Tibial nerve (tissue), 4 donors: ENCODE results near the gene UTP15.

ENCODE experiments used
- CTCF ChIP-seq, 5 experiments: fragments of 200-600 bp in 3 of 5; fragments of 450-650 bp in 2 of 5; sonication (generic) in 3 of 5; IDR thresholded peaks; one replicate each; pipeline ENCODE4 v1.5.1; 2016 to 2019; ENCODE audit warnings: antibody characterized with exemption in 5 of 5, mild to moderate bottlenecking in 3 of 5, moderate library complexity in 2 of 5
- EP300 ChIP-seq, 2 donors: sonication (generic); formaldehyde crosslinking; IDR thresholded peaks; one replicate each; pipeline ENCODE4 v1.6.1; 2017; ENCODE audit warnings: antibody characterized with exemption in 2 of 2, mild to moderate bottlenecking in 1 of 2
- POLR2A ChIP-seq, 2 donors: fragments of 450-650 bp; IDR thresholded peaks; one replicate each; pipeline ENCODE4 v1.6.1; 2017; ENCODE audit warnings: antibody characterized with exemption in 2 of 2, mild to moderate bottlenecking in 2 of 2, moderate library complexity in 2 of 2

- TF ChIP-seq POLR2A (IDR thresholded peaks at IDR 0.05) (no peak), CTCF (IDR thresholded peaks at IDR 0.05) (no peak), EP300 (IDR thresholded peaks at IDR 0.05) (no peak)
These were observed 50.4 kb downstream of the UTP15 start for GRCh38 chr5:73615947-73616346.
